ENCODE measurements around the gene LHFPL2.
"Not testable (repeated sequence)": the region's sequence is repeated elsewhere in the genome, so short reads cannot be mapped to it uniquely, and the experiment has no call there.

The LHFPL2 gene

DNA sequence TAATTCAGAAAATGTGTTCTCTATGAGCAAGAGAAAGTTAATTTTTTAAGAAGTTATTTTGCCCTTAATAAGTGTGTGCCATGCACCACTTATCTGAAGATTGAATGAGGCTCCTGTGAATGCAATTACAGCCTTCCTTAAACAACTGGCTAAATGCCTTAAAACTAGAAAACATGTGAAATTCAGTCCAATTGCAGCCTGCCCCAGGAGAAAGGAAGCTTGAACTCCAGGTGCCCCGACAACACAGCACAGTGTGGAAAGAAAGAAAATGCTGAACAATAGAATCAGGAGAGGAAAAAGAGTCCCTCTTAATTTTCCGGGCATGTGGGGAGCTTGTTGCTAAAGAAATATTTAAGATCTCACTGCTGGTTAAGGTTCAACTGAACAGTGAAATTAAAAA is 8.8 kb downstream of the LHFPL2 start:
- no peak for DNase-seq

DNA sequence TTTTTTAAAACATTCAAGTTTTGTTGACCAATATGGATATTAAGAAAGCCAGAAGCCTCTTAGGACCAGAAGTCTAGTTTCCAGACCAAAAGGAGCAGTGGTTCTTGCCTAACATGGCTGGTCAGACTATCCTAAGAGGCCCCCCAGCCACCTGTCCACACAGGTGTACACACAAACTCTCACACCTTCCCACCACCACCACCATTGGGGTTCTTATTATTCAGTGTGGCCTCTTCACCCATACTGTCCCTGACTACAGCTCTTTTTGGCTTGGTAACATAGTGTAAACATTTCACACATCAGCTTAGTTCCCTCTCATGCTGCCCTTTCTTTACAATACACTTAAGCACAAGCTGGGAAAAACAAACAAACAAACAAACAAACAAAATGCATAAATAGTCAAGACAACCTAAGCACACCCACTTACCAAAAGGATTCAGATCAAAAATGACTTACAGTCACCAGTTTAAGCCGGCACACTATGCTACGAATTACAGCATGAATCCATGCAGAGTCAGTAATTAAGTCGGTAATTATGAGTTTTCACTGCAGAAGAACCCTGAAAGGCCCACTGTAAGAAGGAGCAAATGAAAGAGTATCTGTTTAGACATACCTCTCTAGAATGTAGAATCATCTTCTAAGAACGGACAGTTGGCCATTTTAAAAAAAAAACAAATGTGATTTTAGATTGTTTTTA is 9.5 kb downstream of the LHFPL2 start:
- DNase-seq, result no peak

DNA sequence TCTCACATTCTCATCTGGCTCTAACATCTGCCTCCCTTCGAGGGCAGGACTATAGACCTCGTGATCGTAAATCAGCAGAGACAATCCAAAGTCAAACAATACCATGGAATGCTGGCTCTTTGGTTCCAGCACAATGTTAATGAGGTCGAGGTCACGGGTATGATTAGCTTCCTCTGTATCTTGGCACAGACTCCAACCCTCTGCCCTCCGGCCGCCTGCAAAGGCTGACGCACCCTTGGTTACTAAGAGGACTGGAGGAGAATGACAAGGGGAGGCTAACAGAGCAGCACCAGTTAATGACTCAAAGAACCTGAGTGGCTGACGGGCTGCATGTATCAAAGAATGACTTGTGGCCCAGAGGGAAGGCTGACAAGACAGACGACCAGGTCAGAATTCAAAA is 10.1 kb downstream of the LHFPL2 start:
- DNase-seq, result no peak

DNA sequence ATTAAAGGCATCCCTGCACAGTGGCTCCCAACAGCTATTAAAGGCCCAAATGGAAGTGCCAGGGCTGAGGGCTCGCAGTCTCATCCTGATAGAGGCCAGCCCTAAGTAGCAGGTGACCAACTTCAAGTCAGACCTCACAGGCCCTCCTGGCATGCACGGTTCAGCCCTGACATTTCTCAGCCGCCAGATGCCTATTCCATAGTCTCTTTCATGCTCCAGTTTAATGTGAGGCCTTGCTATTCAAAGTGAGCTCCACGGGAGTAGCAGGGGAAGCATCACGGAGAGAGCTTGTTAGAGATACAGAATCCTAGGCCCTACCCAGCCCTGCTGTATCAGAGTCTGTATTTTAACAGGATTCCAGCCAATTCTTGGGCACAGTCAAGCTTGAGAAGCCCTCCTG is 11.1 kb downstream of the LHFPL2 start:
- no peak for DNase-seq

DNA sequence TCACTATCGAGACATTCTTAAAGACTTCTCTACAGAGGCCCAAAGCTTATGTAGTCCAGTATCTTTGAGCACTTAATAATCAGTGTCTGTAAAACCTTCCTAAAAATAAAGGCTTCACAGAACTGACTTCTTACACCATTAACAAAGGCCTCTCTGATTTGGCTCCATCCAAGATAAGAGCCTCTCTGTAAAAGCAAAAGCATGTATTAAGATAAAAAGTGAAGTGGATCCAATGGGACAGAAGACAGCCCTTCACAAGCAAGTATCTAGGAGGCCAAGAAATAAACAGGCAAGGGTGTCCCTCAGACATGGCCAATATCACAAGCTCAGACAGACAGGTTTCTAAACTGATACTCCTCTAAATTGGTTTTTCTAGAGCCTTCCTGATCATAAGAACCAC is 11.9 kb downstream of the LHFPL2 start:
- DNase-seq, result no peak

DNA sequence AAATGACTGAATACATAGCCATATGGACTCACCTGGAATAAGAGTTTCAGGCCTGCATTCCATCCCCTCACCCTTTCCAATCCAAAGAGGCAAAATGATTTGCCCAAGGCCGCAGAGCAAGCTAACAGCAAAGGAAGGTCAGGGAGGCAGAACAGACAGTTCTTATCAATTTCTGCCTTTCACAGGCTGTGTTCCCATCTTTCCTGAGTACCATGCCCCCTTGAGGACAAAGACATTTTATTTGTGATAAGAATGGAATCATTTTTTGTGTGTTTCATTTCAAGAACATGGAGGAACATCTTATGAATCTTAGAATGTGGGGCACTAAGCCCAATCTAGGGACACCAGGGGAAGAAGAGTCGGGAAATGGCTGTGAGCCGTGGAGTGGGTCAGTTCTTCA is 13.9 kb downstream of the LHFPL2 start:
- no peak for DNase-seq

DNA sequence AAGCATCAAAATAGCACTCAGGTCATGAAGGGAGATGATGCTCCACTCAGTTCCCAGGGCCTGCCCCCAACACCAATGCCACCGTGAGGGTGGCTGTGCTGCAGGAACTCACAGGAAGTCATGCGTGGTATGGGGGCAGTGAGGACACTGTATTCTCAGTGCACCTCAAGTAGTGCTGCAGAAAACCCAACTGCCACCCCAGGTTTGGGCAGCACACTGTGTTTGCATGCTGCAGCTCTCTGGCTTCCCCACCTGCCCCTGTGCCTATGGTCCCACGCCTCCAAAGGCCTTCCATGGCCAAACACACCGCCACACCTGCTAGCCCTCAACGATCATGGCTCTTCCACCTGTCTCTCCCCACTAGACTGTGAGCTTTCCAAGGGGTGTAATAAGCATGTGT is 14.3 kb downstream of the LHFPL2 start:
- no peak for DNase-seq

DNA sequence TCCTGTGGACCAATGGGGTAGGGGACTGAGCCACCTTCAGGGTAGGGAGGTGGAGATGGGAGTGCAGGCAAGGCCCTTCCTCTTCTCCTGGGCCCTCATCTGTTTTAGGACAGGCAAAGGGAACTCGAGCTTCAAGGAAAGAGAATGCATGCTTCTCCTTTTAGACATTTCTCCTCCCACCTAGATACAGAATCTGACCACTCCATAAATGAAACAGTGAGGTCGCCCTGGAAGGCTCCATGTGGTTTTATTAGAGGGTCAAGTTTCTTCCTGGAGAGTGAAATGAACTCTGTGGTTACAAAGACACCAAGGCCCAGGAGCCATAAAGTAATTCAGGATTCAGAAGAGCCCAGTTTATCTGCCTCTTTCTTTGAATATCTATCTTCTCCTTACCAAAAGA is 14.9 kb downstream of the LHFPL2 start:
- no peak for DNase-seq

DNA sequence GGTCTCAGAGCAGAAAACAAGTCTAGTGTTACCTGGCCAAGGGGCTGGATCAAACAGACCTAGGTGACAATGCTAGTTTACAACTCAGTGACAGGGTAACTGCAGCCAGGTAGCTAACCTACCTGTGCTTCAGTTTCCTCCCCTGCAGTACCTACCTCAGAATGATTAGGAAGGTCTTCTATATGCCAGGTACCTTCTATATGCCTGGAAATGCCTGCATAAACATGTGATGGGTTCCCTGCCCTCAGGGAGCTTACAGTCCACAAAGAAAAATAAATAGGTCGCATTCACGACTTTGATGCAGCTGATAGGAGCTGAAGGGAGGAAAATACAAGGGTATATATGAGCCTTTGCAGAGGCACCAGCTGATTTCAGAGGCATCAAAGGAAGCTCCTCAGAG is 16.1 kb downstream of the LHFPL2 start:
- no peak for DNase-seq

DNA sequence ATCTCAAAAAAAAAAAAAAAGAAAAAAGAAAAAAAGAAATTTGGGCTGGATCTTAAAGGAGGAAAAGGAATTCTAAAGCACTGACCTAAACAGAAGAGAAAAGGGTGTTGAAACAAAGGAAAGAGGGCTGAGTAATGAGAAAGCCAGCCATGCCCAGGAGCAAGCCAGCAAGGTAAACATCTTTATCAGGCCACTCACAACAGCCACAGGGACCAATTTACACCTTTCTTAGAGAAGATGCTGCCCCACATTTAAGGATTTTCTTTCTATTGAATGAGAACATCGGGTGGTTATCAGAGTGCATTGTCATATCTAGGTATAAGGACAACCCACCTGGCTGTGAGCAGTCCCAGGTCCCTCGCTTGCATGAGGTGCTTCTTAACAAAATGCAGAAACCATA is 16.6 kb downstream of the LHFPL2 start:
- no peak for DNase-seq

DNA sequence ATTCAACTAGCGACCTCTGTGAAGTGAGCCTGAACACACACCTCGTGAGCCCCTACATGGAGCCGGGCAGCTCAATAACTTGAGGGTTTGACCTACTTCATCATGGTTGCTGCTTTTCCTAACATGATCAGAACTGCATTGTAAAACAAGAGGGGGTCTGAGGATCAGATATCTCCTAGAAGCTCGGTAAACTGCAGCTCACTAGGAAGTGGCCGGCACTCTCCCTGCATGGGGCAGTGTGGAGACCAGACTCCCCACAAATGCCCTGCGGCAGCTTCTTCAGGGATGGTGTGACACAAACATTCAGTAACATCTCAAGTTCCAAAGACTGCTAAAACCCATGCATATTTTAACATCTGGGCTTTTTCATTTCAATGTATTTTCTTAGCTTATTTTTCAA is 18.5 kb downstream of the LHFPL2 start:
- no peak for DNase-seq

DNA sequence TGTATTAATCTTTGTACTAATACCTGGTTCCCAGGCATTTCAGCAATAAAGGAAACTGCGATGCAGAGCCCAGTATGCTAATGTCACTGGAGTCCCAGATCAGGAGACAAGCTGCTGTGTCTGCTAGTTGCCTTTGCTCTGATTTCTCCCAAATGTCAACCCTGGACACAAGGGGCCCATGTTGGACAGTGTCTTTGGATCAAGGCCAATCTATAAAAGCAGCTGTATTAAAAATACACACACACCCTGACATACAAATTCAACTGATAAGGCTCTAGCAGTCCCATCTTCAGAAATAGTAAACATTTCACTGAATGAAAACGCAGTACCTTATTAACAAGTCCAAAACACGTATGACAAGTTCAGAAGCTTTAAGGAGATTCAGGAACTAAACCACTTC is 18.9 kb downstream of the LHFPL2 start:
- DNase-seq, result no peak

DNA sequence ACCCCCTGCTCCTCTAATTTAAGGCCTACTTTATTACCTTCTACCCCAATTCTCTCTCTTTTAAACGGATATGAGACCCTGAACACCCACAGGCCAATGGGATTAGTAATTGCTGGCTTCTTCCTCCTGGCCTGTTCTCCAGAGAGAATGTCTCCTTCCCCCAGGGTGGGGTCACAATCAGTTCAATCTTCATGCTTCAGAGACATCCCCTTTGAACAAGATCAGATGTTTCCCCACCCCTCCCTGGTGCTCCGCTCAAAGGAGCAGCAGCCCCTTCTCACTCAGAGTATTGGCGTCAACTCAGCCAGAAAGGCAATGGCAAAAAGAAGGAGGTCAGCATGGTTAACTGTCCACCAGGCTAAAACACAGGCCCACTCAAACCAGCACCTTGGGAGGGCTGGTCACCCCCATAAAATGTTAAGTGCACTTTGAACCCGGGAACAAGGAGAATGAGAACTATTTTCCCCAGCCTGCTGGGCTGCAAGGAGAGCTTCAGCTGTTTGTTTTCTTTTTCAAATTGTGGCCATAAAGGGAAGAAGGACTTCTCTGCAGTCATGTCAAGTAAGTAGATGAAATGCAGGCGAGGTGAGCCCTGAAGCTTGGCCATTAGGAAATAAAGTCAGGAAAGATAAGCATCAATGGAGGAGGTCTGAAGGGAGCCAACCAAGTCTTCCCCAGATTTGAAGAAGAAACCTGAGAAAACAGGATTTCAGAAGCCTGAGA is 20.1 kb downstream of the LHFPL2 start:
- DNase-seq, result no peak

DNA sequence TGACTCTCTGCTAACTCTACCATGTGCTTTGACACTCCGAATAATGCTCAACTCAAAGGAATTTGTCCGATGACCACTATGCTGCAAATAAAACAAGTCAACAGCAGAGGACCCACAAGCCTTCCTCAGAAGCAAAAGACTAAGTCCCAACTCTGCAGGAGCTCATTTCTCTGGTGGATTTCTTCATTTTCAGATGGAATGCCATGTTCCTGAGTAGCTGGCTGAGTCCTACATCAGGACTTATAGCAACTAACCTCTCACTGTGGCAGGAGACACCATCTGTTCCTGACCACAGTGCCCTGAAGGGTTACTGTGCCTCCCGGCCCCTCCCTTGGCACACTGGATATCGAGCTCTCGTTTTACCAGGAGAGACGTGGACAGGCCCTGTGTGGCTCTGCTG is 20.8 kb downstream of the LHFPL2 start:
- DNase-seq, result no peak

DNA sequence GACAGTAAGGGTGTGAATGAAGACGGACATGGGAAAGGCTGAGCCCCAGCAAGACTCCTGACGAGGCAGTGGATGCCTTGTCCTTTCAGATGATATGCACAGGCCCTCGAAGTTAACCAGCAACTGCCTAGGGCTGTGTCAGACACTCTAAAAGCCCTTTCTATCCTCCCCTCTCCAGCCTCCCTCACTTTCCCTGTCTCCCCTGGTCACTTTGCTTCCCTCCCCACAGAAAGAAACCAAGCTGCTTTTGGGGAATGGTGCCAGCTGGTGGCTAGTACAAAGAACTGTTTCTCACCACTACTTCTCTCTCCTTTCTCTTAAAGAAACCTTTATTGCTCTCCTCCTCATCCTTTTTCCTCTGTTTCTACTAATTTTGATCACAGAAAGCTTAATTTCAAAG is 21.4 kb downstream of the LHFPL2 start:
- DNase-seq, result no peak

DNA sequence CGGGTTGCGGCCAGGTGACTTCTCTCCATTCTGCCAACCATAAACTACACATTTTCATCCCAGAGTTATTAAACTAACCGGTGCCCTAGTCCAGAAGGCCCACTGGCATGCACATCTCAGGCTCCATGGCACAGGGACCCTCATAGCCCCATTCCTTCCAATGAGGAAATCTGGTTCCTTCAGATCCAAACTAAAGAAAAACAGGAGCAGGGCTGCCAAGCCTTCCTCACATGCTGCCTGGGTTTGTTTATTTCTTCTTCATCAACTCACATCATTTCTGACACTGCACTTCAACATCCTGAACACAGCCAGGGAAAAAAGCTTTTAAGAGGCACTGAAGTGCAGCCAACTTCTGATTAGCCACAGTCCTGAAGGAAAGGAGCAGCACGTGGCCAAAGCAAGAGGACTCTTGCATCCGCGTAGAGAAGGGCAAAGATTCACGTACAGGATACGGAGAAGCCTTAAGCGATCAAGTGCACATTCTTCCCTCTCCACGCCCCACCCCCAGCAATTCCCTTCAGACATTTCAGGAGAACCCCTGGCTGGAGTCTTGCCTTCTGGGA is 22.5 kb downstream of the LHFPL2 start:
- no peak for DNase-seq

DNA sequence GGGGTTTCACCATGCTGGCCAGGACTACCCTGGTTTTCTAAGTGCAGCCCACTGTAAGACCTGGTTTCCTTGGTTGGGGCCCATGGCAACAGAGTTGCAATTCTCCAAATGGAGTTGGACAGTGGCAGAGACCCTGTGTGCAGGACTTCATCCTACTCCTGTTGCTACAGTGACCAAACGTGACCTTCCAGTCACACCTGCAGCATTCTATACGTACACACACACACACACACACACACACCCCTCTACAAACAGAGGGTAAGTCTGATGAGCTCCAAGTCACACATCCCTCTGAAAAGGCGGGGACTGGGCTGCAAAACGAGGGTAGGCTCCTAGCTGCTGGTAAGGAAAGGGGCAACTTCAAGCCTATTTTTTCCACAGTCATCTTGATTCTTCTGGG is 23.6 kb downstream of the LHFPL2 start:
- no peak for DNase-seq

DNA sequence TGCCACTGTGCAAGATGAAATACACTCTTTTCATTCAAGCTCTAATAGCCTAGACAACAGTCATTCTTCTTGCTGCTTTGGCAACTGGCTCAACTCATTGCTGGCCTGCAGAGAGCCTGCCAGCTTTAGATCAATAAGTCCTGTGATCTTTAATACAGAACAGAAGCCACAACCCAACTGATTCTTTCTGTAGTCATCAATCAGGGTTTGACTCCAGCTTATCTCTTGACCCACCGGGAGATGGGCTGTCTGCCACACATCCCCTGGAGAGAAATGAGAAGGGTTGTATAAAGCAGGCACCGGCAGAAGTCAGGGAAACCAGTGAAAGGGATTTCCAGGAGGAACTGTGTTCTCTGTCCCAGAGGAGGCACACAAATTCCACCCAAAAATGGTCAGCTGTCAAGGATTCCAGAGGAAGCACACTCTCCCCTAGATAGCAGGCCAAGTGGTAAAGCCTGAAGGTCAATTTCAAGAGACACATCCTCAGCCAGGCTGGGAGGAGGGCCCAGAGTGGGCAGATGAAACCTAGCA is 24.5 kb downstream of the LHFPL2 start:
- DNase-seq, result no peak

DNA sequence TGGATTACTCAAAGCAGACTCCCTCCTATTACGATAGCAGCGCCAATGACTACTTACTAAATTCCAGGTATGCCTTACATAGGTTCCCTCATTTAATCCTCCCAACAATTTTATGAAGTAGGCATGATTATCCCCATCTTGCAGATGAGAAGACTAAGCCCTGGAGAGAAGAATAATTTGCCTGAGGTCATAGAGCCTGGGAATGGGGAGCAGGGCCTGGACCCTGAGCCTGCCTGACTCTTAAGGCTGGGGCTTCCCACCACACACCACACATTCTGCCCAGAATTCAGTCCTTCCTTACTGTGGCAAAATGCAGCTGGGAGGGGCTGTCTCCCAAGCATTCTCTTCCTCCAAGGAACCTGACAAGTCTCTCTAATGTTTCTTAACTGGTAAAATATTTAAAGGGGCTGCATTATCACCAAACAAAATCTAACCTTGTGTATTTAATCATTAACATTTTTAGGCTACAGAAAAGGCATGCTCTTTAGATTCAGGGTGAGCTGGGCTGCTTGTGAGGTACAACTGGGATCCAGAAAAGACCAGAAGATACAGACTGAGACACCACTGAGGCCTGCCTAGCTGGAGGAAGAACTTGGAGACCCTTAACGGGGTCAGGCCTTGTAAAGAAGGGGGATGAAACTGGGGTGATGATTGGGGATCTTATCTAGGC is 26.1 kb downstream of the LHFPL2 start:
- no peak for DNase-seq

DNA sequence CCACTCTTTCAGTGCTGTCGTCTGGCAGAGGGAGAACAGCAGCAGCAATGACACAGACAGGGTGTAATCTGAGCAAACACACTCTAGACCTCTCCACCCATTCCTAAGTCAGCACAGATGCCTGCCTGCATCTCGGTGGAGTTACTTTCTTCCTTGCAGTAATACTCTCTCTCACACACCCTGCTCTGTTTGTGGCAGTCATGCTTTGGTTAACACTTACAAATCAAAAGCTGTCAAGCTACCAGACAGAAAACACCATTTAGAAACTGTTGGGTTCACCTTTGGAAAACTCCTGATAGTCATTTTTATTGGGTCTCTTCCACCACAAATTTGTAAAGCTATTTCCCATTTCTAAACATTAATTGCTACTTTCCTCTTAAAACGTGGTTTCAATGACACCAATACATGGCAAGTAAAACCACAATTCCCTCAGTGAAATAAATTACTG is 27.3 kb downstream of the LHFPL2 start:
- DNase-seq, result no peak

DNA sequence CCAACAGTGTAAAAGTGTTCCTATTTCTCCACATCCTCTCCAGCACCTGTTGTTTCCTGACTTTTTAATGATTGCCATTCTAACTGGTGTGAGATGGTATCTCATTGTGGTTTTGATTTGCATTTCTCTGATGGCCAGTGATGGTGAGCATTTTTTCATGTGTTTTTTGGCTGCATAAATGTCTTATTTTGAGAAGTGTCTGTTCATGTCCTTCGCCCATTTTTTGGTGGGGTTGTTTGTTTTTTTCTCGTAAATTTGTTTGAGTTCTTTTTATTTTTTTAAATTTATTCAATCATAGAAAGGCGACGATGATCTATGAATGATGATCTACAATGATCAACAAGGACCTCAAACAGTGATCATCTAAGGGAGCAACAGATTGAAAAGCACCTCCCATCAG is 28.5 kb downstream of the LHFPL2 start:
- not testable (repeated sequence) for DNase-seq

DNA sequence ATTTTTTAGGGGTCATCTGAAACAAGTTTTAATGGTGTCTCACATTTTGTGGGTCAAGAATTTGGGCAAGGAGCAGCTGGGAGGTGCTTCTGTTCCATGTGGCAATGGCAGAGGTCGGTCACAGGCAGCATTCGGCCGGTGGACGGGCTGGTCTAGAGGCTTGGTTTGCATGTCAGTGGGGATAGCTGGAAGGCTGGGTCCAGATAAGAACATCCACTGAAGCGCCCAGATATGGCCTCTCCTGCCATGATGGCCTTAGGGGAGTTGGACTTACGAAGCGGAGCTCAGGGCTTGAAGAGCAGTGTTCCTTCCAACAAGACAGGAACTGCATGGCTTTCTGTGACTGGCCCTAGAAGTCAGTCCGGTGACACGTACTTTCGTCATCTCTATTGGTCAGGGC is 30.3 kb downstream of the LHFPL2 start:
- DNase-seq, result no peak

DNA sequence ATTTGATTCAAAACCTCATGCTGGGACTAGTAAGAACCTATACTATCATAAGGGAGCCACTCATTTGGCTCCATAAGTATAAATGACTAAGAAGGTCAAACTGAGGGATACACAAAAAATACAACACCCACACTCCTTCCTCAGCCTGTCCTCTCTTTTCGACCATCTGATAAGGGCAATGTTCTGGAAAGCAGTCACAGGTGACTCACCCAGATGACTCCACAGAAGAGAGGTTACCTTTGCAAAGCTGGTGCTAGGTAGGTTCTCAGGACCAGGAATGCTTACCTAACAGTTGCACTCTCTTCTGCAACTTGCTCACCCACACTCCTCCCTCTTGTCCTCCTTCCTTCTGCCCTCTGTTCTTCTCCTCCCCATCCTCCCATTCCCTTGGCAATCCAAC is 32.9 kb downstream of the LHFPL2 start:
- DNase-seq, result no peak

DNA sequence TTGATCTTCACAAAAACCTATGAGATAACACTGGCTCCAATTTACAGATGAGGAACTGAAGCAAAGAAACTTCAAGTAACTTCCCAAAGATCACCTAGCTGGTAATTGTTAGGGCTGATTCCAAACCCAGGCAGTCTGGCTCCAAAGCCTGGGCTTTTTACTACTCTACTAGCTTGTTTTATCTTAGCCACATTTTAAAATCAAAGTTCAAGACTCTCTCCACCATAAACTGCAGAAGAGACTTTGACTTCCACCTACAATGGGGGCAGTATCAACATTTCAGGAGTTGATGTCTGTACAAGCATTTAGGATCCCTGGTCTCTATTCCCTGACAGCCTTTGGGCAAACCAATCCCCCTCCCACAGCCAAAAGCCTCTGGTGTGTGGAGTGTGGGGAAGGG is 33.8 kb downstream of the LHFPL2 start:
- DNase-seq, result no peak
